Measurements from ENCODE around the gene PDE8B.

Gene PDE8B

GRCh38 chr5:77294185-77294584 is 83.7 kb downstream of the PDE8B start:
- no peak for DNase-seq

- no peak for DNase-seq
Observed at GRCh38 chr5:77295863-77296378, 85.4 kb downstream of the PDE8B start.

- DNase-seq = no peak
Observed at GRCh38 chr5:77298146-77298545, 87.7 kb downstream of the PDE8B start.

DNA sequence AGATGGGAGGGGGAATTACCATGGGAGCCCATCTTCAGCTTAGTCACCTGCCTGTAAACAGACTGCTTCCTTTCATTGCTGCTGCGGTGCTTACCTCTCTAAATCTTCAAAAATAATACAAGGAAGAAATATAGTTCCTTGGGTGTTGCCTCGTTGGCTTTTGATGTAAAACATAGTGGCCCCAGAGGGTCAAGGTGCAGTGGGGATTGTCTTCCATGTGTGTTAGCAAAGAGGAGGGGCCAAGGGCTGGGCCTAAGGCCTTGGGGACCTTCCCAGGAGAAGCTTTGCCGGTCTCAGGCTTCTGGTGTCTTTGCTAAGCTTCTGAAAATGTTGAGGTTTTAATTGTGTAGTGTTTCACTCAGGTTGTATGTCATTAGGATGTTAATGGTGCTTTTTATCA is 90.0 kb downstream of the PDE8B start:
- no peak for DNase-seq

DNA sequence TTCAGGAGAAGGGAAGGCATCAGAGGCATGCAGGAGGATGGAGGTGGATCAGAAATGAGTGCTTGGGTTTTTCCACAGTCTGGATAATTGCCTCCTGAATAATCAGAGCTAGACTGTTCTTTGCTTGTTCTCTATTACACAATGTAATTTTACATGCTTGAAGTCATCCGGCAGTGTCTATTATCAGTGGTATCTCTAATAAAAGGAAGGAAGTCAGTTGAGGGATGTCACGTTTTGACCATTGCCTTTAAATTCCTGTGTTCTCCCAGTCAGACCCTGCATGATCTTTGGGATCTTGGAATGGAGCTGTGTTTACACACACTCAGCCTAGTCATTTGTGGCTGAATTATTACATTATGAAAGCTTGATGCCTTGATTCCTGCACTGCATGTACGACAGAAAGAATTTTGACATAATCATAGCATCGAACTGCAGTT is 91.0 kb downstream of the PDE8B start:
- DNase-seq = no peak

DNA sequence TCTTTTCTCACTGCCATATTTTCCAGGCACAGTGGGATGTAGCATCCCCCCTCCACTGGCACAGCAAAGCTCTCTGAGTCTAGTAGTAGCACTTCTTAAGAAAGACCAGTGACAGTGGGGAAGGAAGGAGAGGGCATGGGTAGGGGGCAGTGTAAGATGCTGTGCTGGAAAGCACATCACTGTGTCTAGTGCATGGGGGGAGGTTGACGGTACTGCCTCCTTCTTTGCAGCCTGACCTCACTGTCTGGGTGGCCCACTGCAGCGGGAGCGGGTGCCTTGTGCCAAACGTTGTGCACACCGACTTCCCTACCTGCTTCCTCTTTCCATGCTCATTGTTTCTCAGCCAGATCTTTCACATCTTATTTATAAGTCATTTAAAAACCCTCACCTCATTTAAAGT is 91.8 kb downstream of the PDE8B start:
- no peak for DNase-seq

- DNase-seq = no peak
Observed at GRCh38 chr5:77302653-77303052, 92.2 kb downstream of the PDE8B start.

- no peak for DNase-seq
Observed at GRCh38 chr5:77304388-77304787, 93.9 kb downstream of the PDE8B start.

DNA sequence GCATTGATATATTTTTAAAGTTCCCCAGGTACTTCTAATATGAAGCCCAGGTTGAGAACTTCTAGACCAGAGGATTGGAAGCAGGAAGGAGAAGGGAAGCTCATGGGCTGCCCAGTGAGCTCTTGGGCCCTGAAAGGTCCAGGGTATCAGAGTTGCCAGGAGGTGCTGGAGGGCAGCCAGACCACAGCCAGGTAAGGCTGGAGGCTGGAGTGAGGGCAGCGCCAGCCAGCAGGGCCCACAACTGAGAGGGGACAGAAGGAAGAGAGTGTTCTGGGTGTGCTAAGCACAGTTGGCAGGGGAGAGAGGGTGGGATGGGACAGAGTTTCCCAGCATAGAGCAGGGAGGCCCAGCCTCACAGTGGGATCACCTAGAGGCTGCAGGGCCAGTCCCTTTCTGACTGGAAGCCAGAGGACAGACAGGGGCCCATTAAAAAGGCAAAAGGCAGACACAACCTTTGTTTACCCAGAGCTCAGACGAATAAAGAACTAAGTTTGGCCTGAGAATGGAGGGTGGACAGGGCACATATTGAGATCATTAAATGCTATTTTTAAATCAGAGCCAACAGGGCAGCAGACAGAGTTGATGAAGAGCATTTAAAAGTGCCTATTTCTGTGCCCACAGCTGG is 94.9 kb downstream of the PDE8B start:
- DNase-seq = no peak

DNA sequence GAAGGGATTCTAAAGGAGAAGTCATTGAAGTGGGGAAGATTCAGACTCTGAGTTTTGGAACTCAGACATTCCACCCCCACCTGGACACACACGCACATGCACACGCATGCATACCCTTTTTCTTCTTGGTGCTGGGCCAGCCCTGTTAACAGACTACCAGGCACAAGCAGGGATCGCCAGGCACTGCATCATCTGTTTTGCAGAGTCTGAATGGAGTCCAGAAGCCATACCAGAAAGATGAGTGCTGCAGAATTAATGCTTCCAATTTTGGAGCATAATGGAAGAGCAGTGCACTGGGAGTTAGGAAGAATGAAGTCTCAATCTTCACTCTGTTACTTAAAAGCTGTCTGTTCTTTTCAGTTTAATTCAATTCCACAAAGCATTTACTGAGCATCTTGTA is 95.5 kb downstream of the PDE8B start:
- DNase-seq = no peak

GRCh38 chr5:77306531-77306930 is 96.1 kb downstream of the PDE8B start:
- DNase-seq = no peak

GRCh38 chr5:77308154-77308960 is 97.9 kb downstream of the PDE8B start:
- DNase-seq = no peak

GRCh38 chr5:77309140-77309539 is 98.7 kb downstream of the PDE8B start:
- DNase-seq = no peak

DNA sequence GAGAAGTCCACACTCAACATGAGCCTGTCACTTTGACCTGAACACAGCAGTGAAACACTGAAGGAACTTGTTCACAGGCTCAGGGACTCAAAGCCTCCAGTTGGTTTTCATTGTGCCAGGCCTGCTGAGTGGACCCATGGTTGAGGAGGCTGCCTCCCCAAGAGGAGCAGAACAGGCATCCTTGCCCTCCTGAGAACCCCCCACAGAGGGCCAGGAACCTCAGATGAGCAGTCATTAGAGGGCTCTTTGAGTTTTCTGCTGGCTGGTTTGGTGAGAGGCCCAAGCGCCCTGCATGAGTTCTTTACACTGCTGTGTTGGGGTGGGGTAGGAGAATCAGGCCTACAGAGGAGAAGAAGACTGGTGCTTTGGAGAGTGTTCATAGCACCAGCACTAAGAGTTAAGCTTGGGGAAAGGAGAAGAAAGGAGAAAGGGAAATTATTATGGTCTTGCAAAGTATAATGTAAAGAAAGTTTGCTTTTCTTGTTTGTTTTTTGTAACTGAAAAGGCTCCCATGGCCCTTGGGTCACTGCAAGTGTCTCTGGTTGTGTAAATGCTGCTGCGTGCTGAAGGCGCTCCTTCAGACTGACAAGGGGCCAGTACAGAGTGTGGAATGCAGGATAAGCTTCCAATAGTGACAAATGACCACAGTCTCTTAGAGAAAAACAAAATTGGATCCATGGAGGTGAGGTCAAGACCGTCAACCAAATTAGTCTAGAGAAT is 100.2 kb downstream of the PDE8B start:
- DNase-seq = no peak

DNA sequence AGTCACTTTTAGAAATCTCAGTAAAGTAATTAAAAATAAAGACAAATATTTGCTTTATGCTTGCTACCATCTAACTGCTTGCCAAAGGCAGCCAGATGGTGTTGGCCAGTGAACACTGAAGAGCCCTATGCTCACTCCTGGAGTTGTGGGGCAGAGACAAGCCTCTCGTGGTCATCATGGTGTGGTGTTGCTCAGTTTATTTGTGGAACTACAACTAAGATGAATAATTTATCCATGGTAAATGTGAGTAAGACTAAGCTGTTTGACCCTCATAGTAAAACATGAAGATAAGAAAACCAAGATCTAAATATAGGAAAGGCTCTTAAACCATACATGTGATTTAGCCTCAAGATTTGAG is 100.7 kb downstream of the PDE8B start:
- DNase-seq = no peak

- DNase-seq = no peak
Observed at GRCh38 chr5:77312413-77312812, 101.9 kb downstream of the PDE8B start.

GRCh38 chr5:77316871-77317661 is 106.6 kb downstream of the PDE8B start:
- DNase-seq = no peak

GRCh38 chr5:77318060-77318459 is 107.6 kb downstream of the PDE8B start:
- DNase-seq = no peak

DNA sequence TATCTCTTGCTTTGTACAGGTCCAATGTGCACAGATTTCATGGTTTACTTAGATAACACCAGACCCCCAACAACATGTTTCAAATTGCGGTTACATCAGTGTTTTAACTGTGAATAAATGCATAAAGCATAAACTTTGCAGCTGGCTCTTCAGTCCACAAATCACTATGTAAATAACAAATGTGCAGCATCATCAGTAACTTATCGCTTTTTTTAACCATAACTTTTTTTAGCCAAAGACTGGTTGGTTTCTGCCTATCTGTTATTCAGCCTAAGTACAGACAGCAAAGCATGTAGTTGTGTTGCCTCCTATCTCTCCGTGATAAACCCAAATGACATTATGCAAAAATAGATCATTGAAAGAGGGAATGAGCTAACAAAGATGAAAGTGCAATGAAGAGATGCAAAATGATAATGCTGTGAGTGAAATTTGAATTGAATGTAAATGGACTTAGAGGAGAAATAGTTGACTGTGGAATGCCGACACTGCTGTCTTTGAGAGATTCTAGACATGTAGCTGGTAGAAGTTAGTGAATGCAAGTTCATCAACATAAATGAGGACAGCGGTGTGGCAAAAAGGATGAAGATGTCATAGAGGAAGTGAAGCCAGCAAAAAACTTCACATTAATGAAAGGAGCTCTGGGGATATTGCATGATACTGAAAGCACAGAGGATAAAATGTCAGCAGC is 108.8 kb downstream of the PDE8B start:
- DNase-seq = no peak

- DNase-seq = no peak
Observed at GRCh38 chr5:77321793-77322394, 111.4 kb downstream of the PDE8B start.

DNA sequence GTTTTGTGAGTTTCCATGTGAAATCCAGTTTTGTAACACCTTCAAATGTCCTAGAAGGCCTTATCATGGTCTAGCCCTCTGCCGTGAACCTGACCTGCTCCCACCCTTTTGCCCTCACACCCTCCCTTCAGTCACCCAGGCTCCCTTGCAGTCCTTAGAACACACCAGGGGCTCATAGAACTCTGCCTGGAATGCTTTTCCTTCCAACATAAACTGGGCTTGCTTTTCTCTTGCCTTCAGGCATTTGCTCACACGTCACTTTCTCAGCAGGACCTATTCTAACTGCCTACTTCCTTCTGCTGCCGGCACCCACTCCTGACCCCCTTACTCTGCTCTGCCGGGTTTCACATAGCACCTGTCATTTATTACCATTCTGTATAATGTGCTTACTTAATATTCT is 111.9 kb downstream of the PDE8B start:
- DNase-seq = no peak

Data from effector CD8-positive, alpha-beta T cell (primary cell).